Astrocyte of the cerebellum (primary cell): ENCODE measurements around the gene PLXND1.

Experiments
- DNase-seq: peaks from one replicate; pipeline ENCODE4 v3.0.0-alpha.2; 2011; ENCODE audit warnings: low read depth
- H3K4me3 ChIP-seq: 2 replicates; pipeline ENCODE4 v1.5.1; 2011; ENCODE audit warnings: mild to moderate bottlenecking, low read depth, low read length, moderate library complexity
- CTCF ChIP-seq: IDR thresholded peaks from 2 replicates; pipeline ENCODE4 v1.5.1; 2012; ENCODE audit warnings: low read length, low read depth, moderate library complexity, mild to moderate bottlenecking; ENCODE audit errors: missing control alignments
- in situ Hi-C: cut with HindIII; loops from 2 replicates; pipeline ENCODE4 v1.10.0; 2017; ENCODE audit warnings: low sequenced_read_pairs

Gene PLXND1

GRCh38 chr3:129525341-129525968 lies 81.0 kb downstream of the PLXND1 start:
- no peak for TF ChIP-seq CTCF
- H3K4me3 ChIP-seq: no peak overlapping the region
- no peak for DNase-seq
- in situ Hi-C loops: no loop called here

GRCh38 chr3:129524081-129524480 lies 82.4 kb downstream of the PLXND1 start:
- H3K4me3 ChIP-seq: no peak overlapping the region
- in situ Hi-C loops: no loop called here
- no peak for DNase-seq
- no peak for TF ChIP-seq CTCF

- no peak overlapping the region for H3K4me3 ChIP-seq
- DNase-seq: no peak
- in situ Hi-C loops: no loop called here
- TF ChIP-seq CTCF: no peak
Observed at GRCh38 chr3:129522953-129523352, 83.5 kb downstream of the PLXND1 start.

GRCh38 chr3:129521611-129522010 lies 84.9 kb downstream of the PLXND1 start:
- no peak overlapping the region for H3K4me3 ChIP-seq
- in situ Hi-C loops: no loop called here
- no peak for DNase-seq
- no peak for TF ChIP-seq CTCF

GRCh38 chr3:129520960-129521359 lies 85.5 kb downstream of the PLXND1 start:
- no peak for TF ChIP-seq CTCF
- no peak for DNase-seq
- H3K4me3 ChIP-seq: no peak overlapping the region
- in situ Hi-C loops: no loop called here

GRCh38 chr3:129519896-129520715 lies 86.4 kb downstream of the PLXND1 start:
- no peak for TF ChIP-seq CTCF
- H3K4me3 ChIP-seq: no peak overlapping the region
- no peak for DNase-seq
- in situ Hi-C loops: no loop called here
